Measurements from ENCODE around the gene TMCC2.

TMCC2 gene

DNA sequence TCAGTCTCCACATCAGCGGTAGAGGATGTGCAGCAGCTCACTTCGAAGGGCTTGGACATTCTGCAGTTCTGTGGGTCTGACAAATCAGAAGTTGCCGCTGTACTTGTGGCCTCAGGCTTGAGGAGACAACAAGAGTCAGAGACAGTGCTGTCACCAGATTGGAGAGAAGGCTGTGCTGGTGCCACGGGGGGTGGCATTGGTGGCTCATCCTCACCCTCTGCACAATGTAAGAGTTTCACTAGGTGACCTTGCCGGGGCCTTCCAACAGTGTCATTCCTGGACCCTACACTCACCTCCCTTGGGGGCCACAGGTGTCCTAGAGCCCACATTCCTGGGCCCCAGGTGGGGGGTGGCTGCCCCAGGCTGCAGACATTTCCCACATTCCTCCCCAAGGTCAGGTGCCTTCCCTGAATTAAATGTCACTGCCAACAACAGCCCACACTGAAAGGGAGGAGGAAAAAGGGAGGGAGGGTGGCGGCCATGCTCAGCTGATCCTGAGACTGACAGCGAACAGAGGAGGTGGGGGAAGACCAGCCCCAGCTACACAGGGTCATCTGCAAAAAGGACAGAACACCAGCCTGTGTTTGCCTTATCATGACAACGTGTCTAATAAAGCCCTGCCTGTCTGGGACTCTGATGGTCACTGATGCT, 46.4 kb downstream of the TMCC2 start:
- peaks cover 63% of the 10 kb centered on the region for H3K4me1 ChIP-seq (ENCODE audit: low read depth, poor library complexity, severe bottlenecking)
- H2AFZ ChIP-seq (ENCODE audit: low read depth), result no peak overlapping the region
- no peak overlapping the region for H3K4me3 ChIP-seq (IDR thresholded peaks at IDR 0.05; ENCODE audit: insufficient read depth, low read depth, low read length)
- peak overlapping the region; percentile 49 for H3K4me2 ChIP-seq
- H4K20me1 ChIP-seq (ENCODE audit: insufficient read depth), result no peaks in the 10 kb centered on the region
- no peaks in the 10 kb centered on the region for H3K27me3 ChIP-seq (ENCODE audit: insufficient read depth, low read depth)
- H3K79me2 ChIP-seq (ENCODE audit: insufficient read depth, low read depth), result no peaks in the 10 kb centered on the region
- no peak overlapping the region for H3K27ac ChIP-seq
- TF ChIP-seq, protein P1, sequence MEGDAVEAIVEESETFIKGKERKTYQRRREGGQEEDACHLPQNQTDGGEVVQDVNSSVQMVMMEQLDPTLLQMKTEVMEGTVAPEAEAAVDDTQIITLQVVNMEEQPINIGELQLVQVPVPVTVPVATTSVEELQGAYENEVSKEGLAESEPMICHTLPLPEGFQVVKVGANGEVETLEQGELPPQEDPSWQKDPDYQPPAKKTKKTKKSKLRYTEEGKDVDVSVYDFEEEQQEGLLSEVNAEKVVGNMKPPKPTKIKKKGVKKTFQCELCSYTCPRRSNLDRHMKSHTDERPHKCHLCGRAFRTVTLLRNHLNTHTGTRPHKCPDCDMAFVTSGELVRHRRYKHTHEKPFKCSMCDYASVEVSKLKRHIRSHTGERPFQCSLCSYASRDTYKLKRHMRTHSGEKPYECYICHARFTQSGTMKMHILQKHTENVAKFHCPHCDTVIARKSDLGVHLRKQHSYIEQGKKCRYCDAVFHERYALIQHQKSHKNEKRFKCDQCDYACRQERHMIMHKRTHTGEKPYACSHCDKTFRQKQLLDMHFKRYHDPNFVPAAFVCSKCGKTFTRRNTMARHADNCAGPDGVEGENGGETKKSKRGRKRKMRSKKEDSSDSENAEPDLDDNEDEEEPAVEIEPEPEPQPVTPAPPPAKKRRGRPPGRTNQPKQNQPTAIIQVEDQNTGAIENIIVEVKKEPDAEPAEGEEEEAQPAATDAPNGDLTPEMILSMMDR (conservative IDR thresholded peaks at IDR 0.05; ENCODE audit: low read depth, low read length), result no peak
- H3K9ac ChIP-seq, result no peak overlapping the region
- no peaks in the 10 kb centered on the region for H3K36me3 ChIP-seq (ENCODE audit: insufficient read depth)

DNA sequence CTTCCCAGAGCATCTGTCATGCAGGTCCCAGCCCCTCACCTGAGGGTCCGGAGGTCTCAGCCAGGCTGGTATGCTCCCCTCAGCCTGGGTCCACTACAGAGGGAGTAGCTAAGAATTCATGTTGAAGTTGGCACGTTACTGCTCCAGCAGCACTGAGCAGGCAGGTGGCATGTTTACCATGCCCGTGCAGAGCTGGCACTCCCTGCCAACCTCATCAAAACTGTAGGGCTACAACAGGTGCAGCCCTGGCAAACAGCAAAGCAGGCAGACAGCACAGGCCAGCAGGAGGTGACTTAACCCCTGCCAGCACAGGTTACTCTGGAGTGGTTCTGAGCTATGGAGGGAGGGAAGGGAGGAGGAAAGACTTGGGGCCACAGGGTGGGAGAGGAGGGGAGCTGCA, 47.4 kb downstream of the TMCC2 start:
- no peak overlapping the region for H3K9ac ChIP-seq
- no peaks in the 10 kb centered on the region for H4K20me1 ChIP-seq (ENCODE audit: insufficient read depth)
- no peaks in the 10 kb centered on the region for H3K79me2 ChIP-seq (ENCODE audit: insufficient read depth, low read depth)
- peak overlapping the region; percentile 25 for H3K4me2 ChIP-seq
- no peak overlapping the region for H3K4me3 ChIP-seq (IDR thresholded peaks at IDR 0.05; ENCODE audit: insufficient read depth, low read depth, low read length)
- H3K4me1 ChIP-seq (ENCODE audit: low read depth, poor library complexity, severe bottlenecking), result peaks cover 73% of the 10 kb centered on the region
- TF ChIP-seq, protein P1 (conservative IDR thresholded peaks at IDR 0.05; ENCODE audit: low read depth, low read length), result no peak
- H3K27ac ChIP-seq, result no peak overlapping the region
- H2AFZ ChIP-seq (ENCODE audit: low read depth), result no peak overlapping the region
- no peaks in the 10 kb centered on the region for H3K36me3 ChIP-seq (ENCODE audit: insufficient read depth)
- no peaks in the 10 kb centered on the region for H3K27me3 ChIP-seq (ENCODE audit: insufficient read depth, low read depth)

DNA sequence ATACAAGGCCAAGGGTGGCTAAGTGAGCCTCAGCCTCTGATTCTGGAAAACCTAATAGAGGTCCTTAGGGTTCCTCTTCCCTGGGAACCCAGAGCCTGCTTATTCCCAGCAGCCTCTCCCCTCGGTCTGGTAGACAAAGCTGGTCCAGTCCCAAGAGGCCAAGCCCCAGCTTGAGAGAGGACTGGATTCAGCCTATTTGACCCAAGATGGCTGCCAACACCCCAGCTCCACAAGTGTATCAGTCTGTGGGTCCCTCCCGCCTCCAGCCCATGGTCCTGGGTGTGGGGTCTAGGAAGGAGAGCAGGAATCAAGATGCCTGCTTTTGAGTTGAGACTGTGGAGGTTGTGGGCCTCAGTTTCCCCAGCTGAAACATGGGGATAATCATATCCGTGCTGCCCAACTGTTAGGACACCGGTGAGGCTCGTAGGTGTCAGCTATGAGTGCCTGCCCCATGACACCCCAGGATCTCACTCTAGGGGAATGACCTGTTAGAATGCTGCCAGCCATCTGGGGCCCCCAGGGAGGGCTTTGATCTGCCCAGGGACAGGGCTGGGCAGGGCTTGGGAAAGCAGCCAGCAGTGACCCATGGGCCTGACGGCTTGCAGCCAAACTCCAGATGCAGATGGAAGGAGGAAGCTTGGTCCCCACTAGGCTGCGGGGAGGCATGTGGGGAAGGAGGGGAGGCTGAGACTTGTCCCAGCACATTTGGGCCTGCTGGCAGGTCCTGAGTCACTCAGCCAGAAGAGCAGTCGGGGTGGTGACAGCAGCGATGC, 48.4 kb downstream of the TMCC2 start:
- Histone ChIP-seq H3K36me3 (ENCODE audit: insufficient read depth) (no peaks in the 10 kb centered on the region), H3K4me1 (ENCODE audit: low read depth, poor library complexity, severe bottlenecking) (peaks cover 72% of the 10 kb centered on the region), H3K4me3 (IDR thresholded peaks at IDR 0.05; ENCODE audit: insufficient read depth, low read depth, low read length) (no peak overlapping the region), H3K79me2 (ENCODE audit: insufficient read depth, low read depth) (no peaks in the 10 kb centered on the region), H3K9ac (no peak overlapping the region), H2AFZ (ENCODE audit: low read depth) (no peak overlapping the region), H3K4me2 (no peak overlapping the region; the same call in 1 of the 2 replicates), H4K20me1 (ENCODE audit: insufficient read depth) (no peaks in the 10 kb centered on the region), H3K27me3 (ENCODE audit: insufficient read depth, low read depth) (no peaks in the 10 kb centered on the region), H3K27ac (no peak overlapping the region)
- TF ChIP-seq, protein P1 (conservative IDR thresholded peaks at IDR 0.05; ENCODE audit: low read depth, low read length), result no peak

DNA sequence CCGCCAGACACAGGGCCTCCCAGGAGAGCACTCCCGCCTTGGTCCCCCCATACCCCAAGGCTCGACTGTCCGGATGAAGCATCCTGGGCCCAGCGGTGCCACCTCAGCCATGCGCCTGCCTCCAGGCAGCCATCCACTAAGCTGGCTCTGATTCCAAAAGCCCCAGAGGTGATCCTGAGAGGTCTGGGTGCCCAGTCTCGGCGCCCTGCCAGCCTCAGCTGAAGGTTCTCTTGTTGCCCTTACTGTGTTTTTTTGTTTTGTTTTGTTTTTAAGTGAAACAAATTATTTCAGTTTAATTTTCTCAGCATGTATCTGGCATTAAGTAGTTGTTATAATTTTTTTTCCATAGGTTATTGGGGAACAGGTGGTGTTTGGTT, 48.9 kb downstream of the TMCC2 start:
- Histone ChIP-seq H3K79me2 (ENCODE audit: insufficient read depth, low read depth) (no peaks in the 10 kb centered on the region), H3K4me2 (no peak overlapping the region), H2AFZ (ENCODE audit: low read depth) (no peak overlapping the region), H3K36me3 (ENCODE audit: insufficient read depth) (no peaks in the 10 kb centered on the region), H3K27me3 (ENCODE audit: insufficient read depth, low read depth) (no peaks in the 10 kb centered on the region), H3K27ac (no peak overlapping the region), H3K4me3 (IDR thresholded peaks at IDR 0.05; ENCODE audit: insufficient read depth, low read depth, low read length) (no peak overlapping the region), H3K4me1 (ENCODE audit: low read depth, poor library complexity, severe bottlenecking) (peaks cover 74% of the 10 kb centered on the region), H3K9ac (no peak overlapping the region), H4K20me1 (ENCODE audit: insufficient read depth) (no peaks in the 10 kb centered on the region)
- TF ChIP-seq, protein P1 (conservative IDR thresholded peaks at IDR 0.05; ENCODE audit: low read depth, low read length), result no peak
